ENCODE measurements around the gene WHRN. TPM values are rescaled to one million over a fixed set of nuclear protein-coding genes. Genes with fewer than 3 reads are reported as not detected.

WHRN gene
- total and polyA plus RNA-seq, 2 of the 13 experiments (the other 11 are each of a cell fraction or from before 2014, with no cell fraction given), result 2.3 to 5.3 TPM

GRCh38 chr9:114504341-114505186, 709 bp downstream of the WHRN start (continued):
- TF ChIP-seq CTCF (CRISPR knock-in tag; IDR thresholded peaks at IDR 0.05) (peak; percentile 12; the same call in 1 of the 2 replicates), U2AF1 (optimal IDR thresholded peaks at IDR 0.05; ENCODE audit: low read depth, low read length) (peak; percentile 15), HIVEP1 (CRISPR knock-in tag; IDR thresholded peaks at IDR 0.05) (no peak), SRSF4 (IDR thresholded peaks at IDR 0.05; ENCODE audit: low read depth, low read length, poor library complexity, severe bottlenecking) (no peak), ZNF616 (CRISPR knock-in tag; IDR thresholded peaks at IDR 0.05; ENCODE audit: low read depth) (no peak), GFI1 (CRISPR knock-in tag; IDR thresholded peaks at IDR 0.05; ENCODE audit: borderline replicate concordance) (no peak), CENPT (CRISPR knock-in tag; IDR thresholded peaks at IDR 0.05; ENCODE audit: low read depth) (no peak), POLR2AphosphoS2 (IDR thresholded peaks at IDR 0.05; ENCODE audit: low read depth, low read length) (no peak), ZNF75D (CRISPR knock-in tag; IDR thresholded peaks at IDR 0.05; ENCODE audit: borderline replicate concordance) (no peak), NR2F1 (CRISPR knock-in tag; IDR thresholded peaks at IDR 0.05) (no peak), MAF1 (CRISPR knock-in tag; IDR thresholded peaks at IDR 0.05; ENCODE audit: borderline replicate concordance) (no peak), MAFG (CRISPR knock-in tag; IDR thresholded peaks at IDR 0.05) (no peak), NPAS2 (CRISPR knock-in tag; IDR thresholded peaks at IDR 0.05; ENCODE audit: borderline replicate concordance) (no peak), ZNF891 (CRISPR knock-in tag; IDR thresholded peaks at IDR 0.05) (no peak), ZBTB33 (CRISPR knock-in tag; IDR thresholded peaks at IDR 0.05) (peak; percentile 99), AHR (CRISPR knock-in tag; IDR thresholded peaks at IDR 0.05) (0 out of 2 replicates have a peak, but pooled peaks have one; percentile 8), HOMEZ (CRISPR knock-in tag; IDR thresholded peaks at IDR 0.05; ENCODE audit: low read depth) (no peak), CEBPZ (IDR thresholded peaks at IDR 0.05; ENCODE audit: low read length) (no peak), PRMT3 (CRISPR knock-in tag; IDR thresholded peaks at IDR 0.05; ENCODE audit: borderline replicate concordance, low read depth) (no peak), ZNF3 (CRISPR knock-in tag; IDR thresholded peaks at IDR 0.05) (no peak)

Measured in HepG2 (cell line).